ENCODE results near the gene GLCE.

GLCE gene

GRCh38 chr15:69292826-69293420, 132.5 kb downstream of the GLCE start:
- Histone ChIP-seq H3K27ac (no peak overlapping the region), H3K36me3 (replicated peaks) (no peaks in the 10 kb centered on the region), H3K27me3 (replicated peaks) (no peaks in the 10 kb centered on the region), H3K4me3 (ENCODE audit: low read depth, low read length) (no peak overlapping the region)
- no peak for TF ChIP-seq CTCF (IDR thresholded peaks at IDR 0.05; ENCODE audit: low read depth, low read length, missing control alignments)
- no peak for DNase-seq
- in situ Hi-C loops (cut with HindIII; ENCODE audit: low pct_ligation_motif_present, low sequenced_read_pairs) = no loop called here

- in situ Hi-C loops (cut with HindIII; ENCODE audit: low pct_ligation_motif_present, low sequenced_read_pairs) = no loop called here
Measured at GRCh38 chr15:69293741-69294615, 133.5 kb downstream of the GLCE start.

GRCh38 chr15:69296606-69297005, 136.2 kb downstream of the GLCE start:
- no peaks in the 10 kb centered on the region for H3K36me3 ChIP-seq (replicated peaks)
- H3K27me3 ChIP-seq (replicated peaks) = no peaks in the 10 kb centered on the region
- no peak for TF ChIP-seq CTCF (IDR thresholded peaks at IDR 0.05; ENCODE audit: low read depth, low read length, missing control alignments)
- in situ Hi-C loops (cut with HindIII; ENCODE audit: low pct_ligation_motif_present, low sequenced_read_pairs) = no loop called here
- DNase-seq = no peak
- no peak overlapping the region for H3K4me3 ChIP-seq (ENCODE audit: low read depth, low read length)
- H3K27ac ChIP-seq = no peak overlapping the region

More at GRCh38 chr15:69293741-69294615, 133.5 kb downstream of the GLCE start:
- no peak for TF ChIP-seq CTCF (IDR thresholded peaks at IDR 0.05; ENCODE audit: low read depth, low read length, missing control alignments)
- H3K27me3 ChIP-seq (replicated peaks) = no peaks in the 10 kb centered on the region
- DNase-seq = no peak
- no peak overlapping the region for H3K4me3 ChIP-seq (ENCODE audit: low read depth, low read length)
- H3K27ac ChIP-seq = no peak overlapping the region
- no peaks in the 10 kb centered on the region for H3K36me3 ChIP-seq (replicated peaks)

DNA sequence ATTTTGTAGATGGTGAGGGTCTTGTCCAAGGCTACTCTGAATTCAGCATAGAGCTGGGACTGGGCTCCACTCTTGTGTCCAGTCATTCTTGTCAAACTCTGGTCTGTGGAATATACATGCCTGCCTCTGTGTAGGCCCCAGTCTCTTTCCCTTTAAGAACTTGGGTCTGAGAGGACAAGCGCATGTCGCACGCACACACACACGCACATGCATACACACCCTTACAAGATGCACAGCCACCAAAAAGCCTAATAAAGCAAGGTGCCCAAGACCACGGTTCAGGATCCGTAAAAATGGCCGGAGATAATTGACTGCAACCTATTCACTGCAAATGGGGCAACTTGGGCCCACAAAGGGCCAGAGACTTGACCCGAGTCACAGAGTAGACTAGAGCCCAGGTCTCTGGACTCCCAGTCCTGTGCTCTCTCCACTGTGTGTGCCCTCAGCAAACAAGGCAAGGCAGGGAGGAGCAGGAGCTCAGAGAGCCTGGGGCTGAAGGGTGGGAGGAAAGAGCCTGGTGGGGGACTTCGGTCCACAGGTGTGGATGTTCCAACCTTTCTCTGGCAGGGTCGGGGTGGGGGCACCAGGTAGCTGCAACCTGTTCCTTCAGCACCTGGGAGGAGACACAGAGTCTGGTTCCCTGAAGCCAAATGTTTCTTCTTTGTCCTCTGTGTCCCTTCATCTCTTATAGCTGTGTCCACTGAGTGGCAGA, 137.4 kb downstream of the GLCE start:
- in situ Hi-C loops (cut with HindIII; ENCODE audit: low pct_ligation_motif_present, low sequenced_read_pairs) = no loop called here
- Histone ChIP-seq H3K36me3 (replicated peaks) (no peaks in the 10 kb centered on the region), H3K27ac (no peak overlapping the region), H3K4me3 (ENCODE audit: low read depth, low read length) (no peak overlapping the region), H3K27me3 (replicated peaks) (no peaks in the 10 kb centered on the region)
- no peak for DNase-seq
- TF ChIP-seq CTCF (IDR thresholded peaks at IDR 0.05; ENCODE audit: low read depth, low read length, missing control alignments) = no peak

DNA sequence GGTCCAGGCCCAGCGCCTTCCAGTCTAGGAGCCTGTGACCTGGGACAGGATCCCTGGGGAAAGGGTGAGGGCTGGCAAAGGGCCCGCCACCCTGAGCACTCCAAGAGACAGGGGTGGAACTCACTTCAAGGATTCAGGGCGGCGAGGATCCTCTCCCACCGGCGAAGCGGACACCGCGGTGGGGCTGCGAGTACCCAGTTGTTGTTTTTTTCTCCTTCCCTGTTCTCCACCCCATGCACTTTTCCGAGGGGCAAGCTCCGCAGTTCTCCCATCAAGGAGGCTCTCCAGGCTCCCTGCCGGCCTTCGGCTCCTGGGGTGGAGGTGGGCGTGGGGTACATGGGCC, 137.9 kb downstream of the GLCE start:
- DNase-seq = no peak
- Histone ChIP-seq H3K36me3 (replicated peaks) (no peaks in the 10 kb centered on the region), H3K4me3 (ENCODE audit: low read depth, low read length) (no peak overlapping the region), H3K27me3 (replicated peaks) (no peaks in the 10 kb centered on the region), H3K27ac (no peak overlapping the region)
- no peak for TF ChIP-seq CTCF (IDR thresholded peaks at IDR 0.05; ENCODE audit: low read depth, low read length, missing control alignments)
- in situ Hi-C loops (cut with HindIII; ENCODE audit: low pct_ligation_motif_present, low sequenced_read_pairs) = no loop called here

Measured in brain microvascular endothelial cell (primary cell).